ENCODE measurements around the gene RUNDC3A.

DNA sequence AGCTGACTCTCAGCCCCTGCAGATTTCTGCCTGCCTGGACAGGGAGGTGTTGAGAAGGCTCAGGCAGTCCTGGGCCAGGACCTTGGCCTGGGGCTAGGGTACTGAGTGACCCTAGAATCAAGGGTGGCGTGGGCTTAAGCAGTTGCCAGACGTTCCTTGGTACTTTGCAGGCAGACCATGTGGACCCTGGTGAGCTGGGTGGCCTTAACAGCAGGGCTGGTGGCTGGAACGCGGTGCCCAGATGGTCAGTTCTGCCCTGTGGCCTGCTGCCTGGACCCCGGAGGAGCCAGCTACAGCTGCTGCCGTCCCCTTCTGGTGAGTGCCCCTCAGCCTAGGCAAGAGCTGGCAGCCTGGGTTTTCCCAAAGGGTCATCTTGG, 40.6 kb downstream of the RUNDC3A start:
- no peak for TF ChIP-seq POLR2AphosphoS5 (IDR thresholded peaks at IDR 0.05)
- TF ChIP-seq, protein P1, sequence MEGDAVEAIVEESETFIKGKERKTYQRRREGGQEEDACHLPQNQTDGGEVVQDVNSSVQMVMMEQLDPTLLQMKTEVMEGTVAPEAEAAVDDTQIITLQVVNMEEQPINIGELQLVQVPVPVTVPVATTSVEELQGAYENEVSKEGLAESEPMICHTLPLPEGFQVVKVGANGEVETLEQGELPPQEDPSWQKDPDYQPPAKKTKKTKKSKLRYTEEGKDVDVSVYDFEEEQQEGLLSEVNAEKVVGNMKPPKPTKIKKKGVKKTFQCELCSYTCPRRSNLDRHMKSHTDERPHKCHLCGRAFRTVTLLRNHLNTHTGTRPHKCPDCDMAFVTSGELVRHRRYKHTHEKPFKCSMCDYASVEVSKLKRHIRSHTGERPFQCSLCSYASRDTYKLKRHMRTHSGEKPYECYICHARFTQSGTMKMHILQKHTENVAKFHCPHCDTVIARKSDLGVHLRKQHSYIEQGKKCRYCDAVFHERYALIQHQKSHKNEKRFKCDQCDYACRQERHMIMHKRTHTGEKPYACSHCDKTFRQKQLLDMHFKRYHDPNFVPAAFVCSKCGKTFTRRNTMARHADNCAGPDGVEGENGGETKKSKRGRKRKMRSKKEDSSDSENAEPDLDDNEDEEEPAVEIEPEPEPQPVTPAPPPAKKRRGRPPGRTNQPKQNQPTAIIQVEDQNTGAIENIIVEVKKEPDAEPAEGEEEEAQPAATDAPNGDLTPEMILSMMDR (IDR thresholded peaks at IDR 0.05) = no peak

All from gastroesophageal sphincter (tissue), 3 donors.